Esophagus squamous epithelium (tissue), 4 donors: Measurements from ENCODE around the gene ABCC5.

Source experiments
- POLR2A ChIP-seq, 4 donors: fragments of 450-650 bp; IDR thresholded peaks; one replicate each; pipeline ENCODE4 v1.6.1; 2017; ENCODE audit warnings: antibody characterized with exemption in 4 of 4, mild to moderate bottlenecking in 4 of 4, moderate library complexity in 3 of 4
- TF ChIP-seq, protein P1 (sequence below), 6 experiments: fragments of 450-650 bp in 4 of 6; fragments of 200-600 bp in 2 of 6; sonication (generic) in 2 of 6; IDR thresholded peaks; one replicate each; pipeline ENCODE4 v1.5.1; 2016 to 2019; ENCODE audit warnings: antibody characterized with exemption in 6 of 6, mild to moderate bottlenecking in 4 of 6, moderate library complexity in 4 of 6

DNA sequence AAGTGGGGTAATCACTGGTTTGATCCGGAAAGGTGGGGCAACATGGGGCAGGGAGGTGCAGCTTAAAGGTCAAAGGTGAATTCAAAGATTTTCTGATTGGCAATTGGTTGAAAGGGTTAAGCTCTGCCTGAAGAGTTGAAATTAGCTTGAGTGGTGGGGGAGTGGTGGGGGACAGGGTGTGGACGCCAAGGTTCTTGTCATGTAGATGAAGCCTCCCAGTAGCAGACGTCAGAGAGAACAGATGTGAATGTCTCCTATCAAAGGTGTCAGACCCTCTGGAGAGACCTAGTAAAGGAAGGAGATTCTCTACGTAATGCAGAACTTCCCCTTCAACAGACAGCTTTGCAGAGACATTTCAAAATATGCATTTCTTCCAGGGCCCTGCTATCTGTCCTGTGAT, 62.8 kb downstream of the ABCC5 start:
- TF ChIP-seq, protein P1, sequence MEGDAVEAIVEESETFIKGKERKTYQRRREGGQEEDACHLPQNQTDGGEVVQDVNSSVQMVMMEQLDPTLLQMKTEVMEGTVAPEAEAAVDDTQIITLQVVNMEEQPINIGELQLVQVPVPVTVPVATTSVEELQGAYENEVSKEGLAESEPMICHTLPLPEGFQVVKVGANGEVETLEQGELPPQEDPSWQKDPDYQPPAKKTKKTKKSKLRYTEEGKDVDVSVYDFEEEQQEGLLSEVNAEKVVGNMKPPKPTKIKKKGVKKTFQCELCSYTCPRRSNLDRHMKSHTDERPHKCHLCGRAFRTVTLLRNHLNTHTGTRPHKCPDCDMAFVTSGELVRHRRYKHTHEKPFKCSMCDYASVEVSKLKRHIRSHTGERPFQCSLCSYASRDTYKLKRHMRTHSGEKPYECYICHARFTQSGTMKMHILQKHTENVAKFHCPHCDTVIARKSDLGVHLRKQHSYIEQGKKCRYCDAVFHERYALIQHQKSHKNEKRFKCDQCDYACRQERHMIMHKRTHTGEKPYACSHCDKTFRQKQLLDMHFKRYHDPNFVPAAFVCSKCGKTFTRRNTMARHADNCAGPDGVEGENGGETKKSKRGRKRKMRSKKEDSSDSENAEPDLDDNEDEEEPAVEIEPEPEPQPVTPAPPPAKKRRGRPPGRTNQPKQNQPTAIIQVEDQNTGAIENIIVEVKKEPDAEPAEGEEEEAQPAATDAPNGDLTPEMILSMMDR (IDR thresholded peaks at IDR 0.05) = no peak
- TF ChIP-seq POLR2A (IDR thresholded peaks at IDR 0.05) = no peak
